ENCODE measurements around the gene CLCN7.

CLCN7 gene

DNA sequence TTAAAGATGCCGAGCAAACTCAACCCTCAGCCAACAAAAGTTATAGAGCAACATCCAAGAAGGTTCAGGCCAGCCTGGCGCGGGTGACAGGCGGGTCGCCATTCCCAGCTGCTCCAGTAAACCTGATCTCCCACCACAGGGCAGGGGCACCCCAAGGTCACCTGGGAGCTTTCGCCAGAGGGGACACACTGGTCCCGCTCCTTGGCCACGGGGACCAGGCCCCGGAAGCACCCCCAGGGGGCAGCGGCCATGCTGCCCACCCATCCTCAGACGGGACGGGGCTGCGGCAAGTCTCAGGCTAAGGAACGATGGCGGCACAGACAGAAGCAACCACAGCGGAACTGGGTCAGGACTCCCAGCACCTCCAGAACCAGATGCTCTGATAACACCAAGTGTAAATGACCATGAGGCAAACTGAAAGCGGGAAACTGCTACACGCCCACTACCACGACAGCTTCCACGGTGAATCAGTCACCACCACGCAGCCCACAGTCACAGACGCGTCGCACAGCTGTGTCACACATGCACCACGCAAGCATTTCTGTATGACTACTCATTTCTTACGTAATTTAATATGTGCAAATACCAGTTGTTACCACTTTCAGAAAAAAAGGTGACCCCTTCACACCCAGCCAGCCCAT is 16.4 kb downstream of the CLCN7 start:
- TF ChIP-seq, protein P1, sequence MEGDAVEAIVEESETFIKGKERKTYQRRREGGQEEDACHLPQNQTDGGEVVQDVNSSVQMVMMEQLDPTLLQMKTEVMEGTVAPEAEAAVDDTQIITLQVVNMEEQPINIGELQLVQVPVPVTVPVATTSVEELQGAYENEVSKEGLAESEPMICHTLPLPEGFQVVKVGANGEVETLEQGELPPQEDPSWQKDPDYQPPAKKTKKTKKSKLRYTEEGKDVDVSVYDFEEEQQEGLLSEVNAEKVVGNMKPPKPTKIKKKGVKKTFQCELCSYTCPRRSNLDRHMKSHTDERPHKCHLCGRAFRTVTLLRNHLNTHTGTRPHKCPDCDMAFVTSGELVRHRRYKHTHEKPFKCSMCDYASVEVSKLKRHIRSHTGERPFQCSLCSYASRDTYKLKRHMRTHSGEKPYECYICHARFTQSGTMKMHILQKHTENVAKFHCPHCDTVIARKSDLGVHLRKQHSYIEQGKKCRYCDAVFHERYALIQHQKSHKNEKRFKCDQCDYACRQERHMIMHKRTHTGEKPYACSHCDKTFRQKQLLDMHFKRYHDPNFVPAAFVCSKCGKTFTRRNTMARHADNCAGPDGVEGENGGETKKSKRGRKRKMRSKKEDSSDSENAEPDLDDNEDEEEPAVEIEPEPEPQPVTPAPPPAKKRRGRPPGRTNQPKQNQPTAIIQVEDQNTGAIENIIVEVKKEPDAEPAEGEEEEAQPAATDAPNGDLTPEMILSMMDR (IDR thresholded peaks at IDR 0.05; ENCODE audit: low read depth, low read length), result no peak
- H3K4me3 ChIP-seq (ENCODE audit: low read depth, low read length), result no peak overlapping the region

- H3K4me3 ChIP-seq (ENCODE audit: low read depth, low read length), result no peak overlapping the region
- TF ChIP-seq, protein P1 (IDR thresholded peaks at IDR 0.05; ENCODE audit: low read depth, low read length), result no peak
These were observed 17.2 kb downstream of the CLCN7 start for GRCh38 chr16:1457489-1458245.

- TF ChIP-seq, protein P1 (IDR thresholded peaks at IDR 0.05; ENCODE audit: low read depth, low read length), result no peak
- no peak overlapping the region for H3K4me3 ChIP-seq (ENCODE audit: low read depth, low read length)
These were observed 17.9 kb downstream of the CLCN7 start for GRCh38 chr16:1456951-1457350.

- H3K4me3 ChIP-seq (ENCODE audit: low read depth, low read length), result no peak overlapping the region
- TF ChIP-seq, protein P1 (IDR thresholded peaks at IDR 0.05; ENCODE audit: low read depth, low read length), result no peak
These were observed 19.3 kb downstream of the CLCN7 start for GRCh38 chr16:1455190-1456171.

- TF ChIP-seq, protein P1 (IDR thresholded peaks at IDR 0.05; ENCODE audit: low read depth, low read length), result no peak
- no peak overlapping the region for H3K4me3 ChIP-seq (ENCODE audit: low read depth, low read length)
These were observed 20.3 kb downstream of the CLCN7 start for GRCh38 chr16:1454561-1454960.

DNA sequence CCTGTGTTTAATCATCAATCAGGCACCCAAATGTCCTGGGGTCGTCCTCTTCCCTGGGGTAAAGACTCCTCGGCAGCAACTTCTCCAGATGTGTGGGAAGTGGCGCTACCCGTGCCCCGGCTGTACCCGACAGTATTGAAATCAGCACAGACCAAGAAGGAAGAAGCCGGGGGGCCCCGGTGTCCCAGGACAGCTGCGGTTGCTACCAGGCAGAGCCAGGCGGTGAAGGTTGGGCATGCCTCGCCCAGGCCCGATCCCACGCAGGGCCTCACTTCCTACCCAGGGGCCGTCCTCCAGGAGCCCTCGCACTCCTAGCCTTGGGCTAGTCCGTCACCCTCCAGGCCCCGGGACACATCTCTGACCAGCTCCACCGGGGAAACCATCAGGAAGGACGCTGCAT is 21.5 kb downstream of the CLCN7 start:
- no peak overlapping the region for H3K4me3 ChIP-seq (ENCODE audit: low read depth, low read length)
- TF ChIP-seq, protein P1 (IDR thresholded peaks at IDR 0.05; ENCODE audit: low read depth, low read length), result no peak

All from WI38 (cell line).